HG02623 (cell line): ENCODE data around the gene EVA1C.
"Not testable (repeated sequence)": the region's sequence is repeated elsewhere in the genome, so short reads cannot be mapped to it uniquely, and the experiment has no call there.

Experiments used
- ATAC-seq: cut with Tn5 transposase; IDR thresholded peaks from one replicate; pipeline ENCODE4 v1.9.1; 2021; ENCODE audit warnings: moderate library complexity; ENCODE audit not compliant: unreplicated experiment

Gene EVA1C, protein sequence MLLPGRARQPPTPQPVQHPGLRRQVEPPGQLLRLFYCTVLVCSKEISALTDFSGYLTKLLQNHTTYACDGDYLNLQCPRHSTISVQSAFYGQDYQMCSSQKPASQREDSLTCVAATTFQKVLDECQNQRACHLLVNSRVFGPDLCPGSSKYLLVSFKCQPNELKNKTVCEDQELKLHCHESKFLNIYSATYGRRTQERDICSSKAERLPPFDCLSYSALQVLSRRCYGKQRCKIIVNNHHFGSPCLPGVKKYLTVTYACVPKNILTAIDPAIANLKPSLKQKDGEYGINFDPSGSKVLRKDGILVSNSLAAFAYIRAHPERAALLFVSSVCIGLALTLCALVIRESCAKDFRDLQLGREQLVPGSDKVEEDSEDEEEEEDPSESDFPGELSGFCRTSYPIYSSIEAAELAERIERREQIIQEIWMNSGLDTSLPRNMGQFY

DNA sequence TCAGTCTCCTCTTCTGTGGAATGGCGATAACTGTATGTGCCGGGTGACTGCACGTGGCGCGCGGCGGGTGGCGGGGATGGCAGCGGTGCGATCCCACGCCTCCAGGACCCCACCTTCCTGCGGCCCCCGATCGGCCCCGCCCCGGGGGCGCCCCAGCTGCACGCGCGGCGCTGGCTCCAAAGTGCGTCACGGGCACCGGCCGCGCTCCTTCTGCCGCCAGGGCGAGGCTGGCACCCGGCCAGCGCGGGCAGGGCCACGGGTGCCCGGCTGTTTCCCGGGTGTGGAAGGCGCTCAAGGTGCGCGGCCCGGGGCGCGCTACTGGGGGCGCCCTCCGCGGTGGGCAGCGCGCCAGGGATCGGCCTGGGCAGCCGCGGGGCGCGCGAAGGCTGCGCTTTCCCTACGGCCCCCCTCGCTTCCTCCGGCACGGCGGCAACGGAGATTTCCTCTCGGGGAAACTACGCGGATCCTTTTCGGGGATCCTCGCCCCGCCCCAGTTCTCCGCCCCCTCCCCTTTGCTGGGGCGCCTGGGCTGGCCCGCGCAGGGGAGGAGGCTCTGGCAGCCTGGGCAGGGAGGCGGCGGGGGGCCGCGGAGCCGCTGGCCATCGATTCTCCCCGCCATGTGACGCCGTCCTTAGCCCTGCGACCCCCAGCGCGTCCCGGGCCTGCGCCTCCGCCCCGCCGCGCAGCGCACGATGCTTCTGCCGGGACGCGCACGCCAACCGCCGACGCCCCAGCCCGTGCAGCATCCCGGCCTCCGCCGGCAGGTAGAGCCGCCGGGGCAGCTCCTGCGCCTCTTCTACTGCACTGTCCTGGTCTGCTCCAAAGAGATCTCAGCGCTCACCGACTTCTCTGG, at the start of gene EVA1C:
TSS of gene EVA1C (plus strand) at position 545 of the 853 bp plus-strand sequence. CDS start at position 693, 148 bp downstream.
- ATAC-seq, result no peak

- no peak for ATAC-seq
Observed at GRCh38 chr21:32364387-32364786, 48.1 kb upstream of the EVA1C start.

- ATAC-seq, result no peak
Observed at GRCh38 chr21:32364796-32365195, 47.7 kb upstream of the EVA1C start.

DNA sequence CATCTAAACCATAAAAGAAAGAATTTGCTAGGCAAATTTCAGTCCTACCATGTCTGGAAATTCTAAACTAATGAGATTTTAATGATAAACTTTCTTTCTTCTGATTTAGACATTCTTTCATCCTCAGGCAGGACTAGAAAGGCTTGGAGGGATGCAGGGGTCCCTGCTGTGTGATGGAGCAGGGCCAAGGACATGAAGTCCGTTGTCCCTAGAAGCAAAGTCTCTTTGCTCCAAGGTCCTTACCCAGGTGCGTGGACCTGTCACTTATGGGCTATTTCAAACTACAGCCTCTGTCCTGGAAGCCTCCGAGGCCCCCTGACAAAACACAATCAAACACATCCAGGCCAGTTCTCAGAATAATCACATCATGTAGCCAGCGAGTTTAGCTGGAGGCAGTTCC, 46.3 kb upstream of the EVA1C start:
- no peak for ATAC-seq

GRCh38 chr21:32367158-32367557, 45.3 kb upstream of the EVA1C start:
- no peak for ATAC-seq

DNA sequence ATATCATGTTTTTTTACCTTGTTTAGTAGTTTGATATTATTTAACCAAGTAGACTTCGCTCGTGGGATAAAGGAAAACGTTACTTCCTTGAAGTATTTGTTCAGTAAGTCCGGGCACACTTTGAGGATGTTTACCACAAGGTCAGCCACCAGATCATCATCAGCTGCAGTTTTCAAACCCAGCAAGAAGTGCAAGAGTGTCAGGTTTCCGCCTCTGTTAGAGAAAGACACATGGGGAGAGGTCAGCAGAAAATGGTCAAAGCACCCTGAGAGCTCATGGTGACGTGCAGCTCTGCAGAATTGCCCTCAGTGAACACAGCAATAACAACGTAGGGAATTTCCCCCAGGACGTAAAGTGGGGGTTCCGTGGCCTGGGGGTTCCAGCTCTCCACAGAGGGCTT, 44.1 kb upstream of the EVA1C start:
- no peak for ATAC-seq

DNA sequence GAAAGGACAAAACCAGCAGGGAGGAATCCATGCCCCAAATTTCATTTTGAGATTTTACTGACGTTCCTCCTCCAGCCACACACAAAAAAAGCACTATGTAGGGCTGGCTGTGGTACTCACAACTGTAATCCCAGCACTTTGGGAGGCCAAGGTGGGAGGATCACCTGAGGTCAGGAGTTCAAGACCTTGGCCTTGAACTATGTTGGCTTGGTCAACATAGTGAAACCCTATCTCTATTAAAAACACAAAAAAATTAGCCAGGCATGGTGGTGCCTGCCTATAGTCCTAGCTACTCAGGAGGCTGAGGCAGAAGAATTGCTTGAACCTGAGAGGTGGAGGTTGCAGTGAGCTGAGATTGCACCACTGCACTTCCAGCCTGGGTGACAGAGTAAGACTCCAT, 43.5 kb upstream of the EVA1C start:
- not testable (repeated sequence) for ATAC-seq

DNA sequence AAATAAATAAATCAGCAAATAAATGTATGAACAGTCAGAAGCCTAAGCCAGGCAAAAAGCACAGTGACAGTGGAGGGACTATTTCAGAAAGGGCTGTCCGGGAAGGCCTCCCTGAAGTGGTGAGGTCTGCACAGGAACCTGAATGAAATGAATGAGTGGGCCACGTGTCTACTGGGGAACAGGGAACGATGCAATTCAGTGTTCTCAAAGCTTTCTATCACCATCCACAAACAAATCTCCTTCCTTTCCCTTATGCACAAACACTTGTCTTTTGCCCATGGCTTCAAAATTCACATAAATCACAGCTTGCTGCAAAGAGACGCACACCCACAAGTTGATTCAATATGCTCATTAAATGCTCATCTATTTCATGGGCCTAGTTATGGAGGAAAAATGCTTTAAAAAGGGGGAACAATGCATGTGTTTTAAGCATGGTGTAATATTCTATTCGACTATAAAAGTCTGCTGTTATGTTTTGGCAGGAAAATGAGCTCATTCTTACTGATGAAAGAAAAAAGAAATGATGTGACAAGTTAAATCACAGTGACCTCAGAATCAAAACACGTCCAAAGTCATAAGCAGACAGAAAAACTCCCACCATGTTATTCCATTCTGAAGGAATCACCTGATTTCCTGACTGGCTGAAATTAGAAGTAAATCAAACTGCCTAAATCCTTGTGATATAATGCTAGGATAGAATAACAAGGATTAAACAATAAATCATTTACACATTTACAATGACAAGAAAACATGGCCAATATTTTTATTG, 41.3 kb upstream of the EVA1C start:
- ATAC-seq, result no peak

DNA sequence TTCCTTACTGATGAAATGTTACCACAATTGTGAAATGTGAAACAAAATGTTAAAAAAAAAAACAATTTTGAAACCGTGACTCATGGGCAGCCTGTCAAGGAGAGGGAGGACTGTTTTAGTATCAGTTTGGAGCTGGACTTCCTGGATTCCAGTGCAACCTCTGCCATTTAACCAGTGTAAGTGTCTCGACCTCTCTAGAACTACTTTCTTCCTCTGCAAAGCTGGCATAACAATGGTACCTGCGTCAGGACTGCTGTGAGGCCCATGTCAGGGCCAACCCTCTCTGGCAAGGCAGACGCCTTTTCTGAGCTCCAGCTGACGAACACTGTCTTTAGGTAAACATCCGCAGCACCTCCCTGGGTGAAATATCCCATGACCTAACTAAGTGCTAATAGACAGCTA, 40.6 kb upstream of the EVA1C start:
- ATAC-seq, result no peak

DNA sequence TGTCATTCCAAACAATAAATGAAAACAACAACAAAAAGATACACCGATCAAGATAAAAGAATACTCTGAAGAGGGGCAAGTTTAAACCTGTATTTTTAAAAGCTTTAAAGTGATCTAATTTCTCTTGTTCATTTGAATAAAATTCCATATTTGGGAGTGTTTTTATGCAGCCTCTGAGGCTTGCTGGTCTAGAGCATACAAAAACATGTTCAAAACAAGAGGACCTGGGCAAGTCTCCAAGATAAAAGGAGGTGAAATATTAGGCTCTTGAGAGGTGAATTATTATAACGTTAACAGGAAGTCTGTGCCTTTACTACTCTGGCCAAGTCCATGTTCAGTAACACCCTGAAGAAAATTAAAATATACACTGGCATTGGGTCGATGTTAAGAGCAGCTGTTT, 39.8 kb upstream of the EVA1C start:
- ATAC-seq, result no peak

DNA sequence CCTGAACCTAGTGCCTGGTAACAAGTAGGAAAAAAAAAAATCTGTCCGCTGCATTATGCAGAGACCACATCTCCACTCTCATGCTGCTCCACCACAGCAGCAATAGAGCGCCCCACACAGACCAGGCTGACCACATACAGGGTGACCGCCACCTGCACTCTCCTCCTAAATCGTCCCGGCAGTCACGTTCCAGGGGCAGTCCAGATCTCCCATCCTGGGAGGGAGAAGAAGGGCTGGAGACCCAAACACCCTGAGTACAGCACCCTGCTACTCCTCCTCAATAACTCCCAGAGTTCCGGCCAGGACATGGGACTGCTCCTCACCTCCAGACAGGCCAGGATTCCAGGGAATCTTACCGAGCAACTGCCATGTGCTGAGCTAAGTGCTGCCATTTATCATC, 35.0 kb upstream of the EVA1C start:
- no peak for ATAC-seq

DNA sequence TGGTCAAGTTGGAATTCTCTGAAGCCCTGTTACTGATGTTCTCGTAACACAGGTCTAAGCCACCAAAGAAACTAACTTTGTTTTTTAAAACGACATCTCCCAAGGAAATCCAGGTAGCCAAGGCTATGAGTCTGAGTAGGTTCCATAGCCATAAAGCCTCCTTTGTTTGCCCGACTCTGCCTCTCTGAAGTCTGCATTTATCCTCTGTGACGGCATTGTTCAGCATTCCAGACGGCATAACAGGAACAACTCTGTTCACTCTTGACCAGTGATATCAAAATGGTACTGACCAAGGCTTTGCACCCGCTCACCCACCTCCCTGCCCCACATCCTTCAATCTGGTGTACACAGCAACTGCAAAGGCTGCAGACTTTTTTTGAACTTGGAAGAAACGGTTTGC, 34.5 kb upstream of the EVA1C start:
- no peak for ATAC-seq

DNA sequence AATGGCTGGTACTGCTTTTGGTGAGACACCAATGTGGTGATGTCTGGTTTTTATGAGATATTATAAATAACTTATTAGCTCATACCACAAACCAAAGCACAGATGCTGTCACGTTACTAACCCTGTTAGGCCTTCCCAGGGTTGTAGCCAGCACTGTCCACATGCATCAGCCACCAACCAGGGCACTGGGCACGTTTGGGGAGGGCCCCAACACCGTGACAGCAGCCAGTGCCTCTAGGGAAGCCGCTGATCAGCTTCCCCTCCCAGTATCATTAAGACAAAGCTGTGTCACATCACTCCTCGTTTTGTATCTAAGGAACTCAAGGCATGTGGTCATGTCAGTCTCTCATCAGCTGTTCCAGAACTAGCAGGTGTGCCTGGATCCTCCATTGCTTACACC, 33.5 kb upstream of the EVA1C start:
- ATAC-seq, result no peak

DNA sequence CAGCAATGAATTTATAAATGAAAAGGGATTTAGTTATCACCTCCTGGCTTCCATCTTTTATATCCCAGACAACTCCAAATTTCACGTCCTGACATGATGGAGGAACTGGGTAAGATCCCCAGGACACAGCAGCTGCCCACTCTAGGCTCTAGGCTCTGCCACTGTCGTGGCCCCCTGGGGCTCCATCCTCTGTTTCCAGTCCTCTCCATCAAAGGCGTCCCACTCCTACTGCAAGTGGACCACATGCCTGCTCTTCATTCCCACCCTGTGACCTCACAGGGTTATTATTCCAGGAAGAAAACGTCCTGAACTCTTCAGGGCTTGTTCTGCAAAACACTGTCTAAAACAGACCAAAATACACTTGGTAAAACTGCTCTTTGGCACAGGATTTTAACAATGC, 31.6 kb upstream of the EVA1C start:
- ATAC-seq, result no peak

DNA sequence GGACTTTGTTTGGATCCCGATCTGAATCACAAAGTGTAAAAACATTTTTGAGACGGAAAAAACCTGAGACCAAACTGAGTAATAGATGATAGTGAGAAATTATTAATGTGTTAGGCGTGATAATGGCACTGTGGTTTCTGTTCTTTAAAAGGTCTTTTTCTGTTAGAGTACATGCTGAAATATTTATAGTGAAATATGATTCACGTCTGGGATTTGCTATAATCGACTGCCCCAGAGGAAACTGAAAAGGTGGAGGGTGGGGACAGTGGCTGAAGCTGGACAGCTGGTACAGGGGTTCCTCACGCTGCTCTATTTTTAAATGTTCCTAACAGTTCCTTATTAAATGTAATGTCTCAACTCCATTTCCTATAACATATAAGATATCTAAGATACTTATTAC, 30.9 kb upstream of the EVA1C start:
- ATAC-seq, result no peak

DNA sequence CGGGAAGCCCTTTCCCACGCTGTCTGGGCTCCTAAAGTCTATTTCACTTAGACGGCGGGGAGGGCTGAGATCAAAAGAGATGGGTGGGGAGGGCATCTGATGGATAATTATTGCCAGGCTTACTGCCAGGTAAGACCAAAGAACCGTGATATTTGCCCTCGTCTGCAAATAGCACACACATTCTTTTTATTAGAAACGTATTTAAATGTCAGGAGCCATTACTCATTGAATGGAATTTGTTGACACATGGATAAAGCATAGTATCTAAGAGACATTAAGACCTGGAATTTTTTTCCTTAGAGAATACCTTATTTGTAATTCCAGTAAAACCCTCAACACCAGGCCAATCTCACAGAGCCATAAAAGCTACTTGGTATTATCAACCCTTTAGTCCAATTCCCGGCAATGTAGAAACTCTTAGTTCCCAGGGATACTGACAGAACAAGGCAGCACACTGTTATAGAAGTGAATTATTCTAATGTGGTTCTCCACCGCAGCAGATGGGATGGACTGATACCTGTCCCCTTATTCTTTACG, 30.3 kb upstream of the EVA1C start:
- ATAC-seq, result no peak

GRCh38 chr21:32383812-32384211, 28.7 kb upstream of the EVA1C start:
- ATAC-seq, result no peak

GRCh38 chr21:32386195-32386870, 26.2 kb upstream of the EVA1C start:
- ATAC-seq, result no peak

DNA sequence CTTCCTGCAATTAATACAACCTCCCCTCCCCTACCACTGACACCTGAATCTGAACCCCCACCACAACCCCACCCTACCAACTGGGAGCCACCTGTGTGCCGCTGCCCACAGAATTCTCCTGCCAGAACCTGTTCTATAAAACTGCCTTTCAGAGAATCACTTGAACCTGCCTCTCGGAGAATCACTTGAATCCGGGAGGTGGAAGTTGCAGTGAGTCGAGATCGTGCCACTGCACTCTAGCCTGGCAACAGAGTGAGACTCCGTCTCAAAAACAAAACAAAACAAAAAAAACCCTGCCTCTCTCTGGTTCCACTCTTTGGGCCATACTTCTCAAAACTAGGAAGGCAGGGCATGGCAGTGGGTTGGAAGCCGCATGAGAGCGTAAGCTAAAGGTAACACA, 25.4 kb upstream of the EVA1C start:
- no peak for ATAC-seq

DNA sequence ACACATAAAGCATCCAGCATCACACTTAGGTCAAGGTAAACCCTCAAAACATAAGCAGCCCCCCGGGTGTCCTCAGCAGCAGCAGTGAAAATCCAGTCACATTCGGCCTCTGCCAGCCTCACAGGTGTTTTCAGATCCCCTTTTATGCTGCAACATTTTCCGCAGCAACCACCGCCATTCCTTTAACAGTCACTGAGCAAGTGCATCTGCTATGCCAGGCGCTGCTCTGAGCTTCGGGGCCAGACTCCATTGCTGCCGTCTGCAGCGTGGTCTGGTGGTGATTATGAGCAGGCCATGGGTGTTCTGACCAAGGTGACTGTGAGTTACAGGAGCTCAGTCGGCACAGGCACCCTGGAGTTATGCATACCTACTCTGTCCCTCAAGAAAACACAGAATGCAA, 24.2 kb upstream of the EVA1C start:
- no peak for ATAC-seq
